SIG-M5 treated with dmso at 0.1 percent for 504 hours (cell line): ENCODE results near the gene SV2A.
"Not testable (repeated sequence)": the region's sequence is repeated elsewhere in the genome, so short reads cannot be mapped to it uniquely, and the experiment has no call there.

ENCODE experiments used
- DNase-seq: peaks from one replicate; lab custom pipeline; 2025; ENCODE audit not compliant: unreplicated experiment; lab: John Stamatoyannopoulos, UW

The SV2A gene, protein sequence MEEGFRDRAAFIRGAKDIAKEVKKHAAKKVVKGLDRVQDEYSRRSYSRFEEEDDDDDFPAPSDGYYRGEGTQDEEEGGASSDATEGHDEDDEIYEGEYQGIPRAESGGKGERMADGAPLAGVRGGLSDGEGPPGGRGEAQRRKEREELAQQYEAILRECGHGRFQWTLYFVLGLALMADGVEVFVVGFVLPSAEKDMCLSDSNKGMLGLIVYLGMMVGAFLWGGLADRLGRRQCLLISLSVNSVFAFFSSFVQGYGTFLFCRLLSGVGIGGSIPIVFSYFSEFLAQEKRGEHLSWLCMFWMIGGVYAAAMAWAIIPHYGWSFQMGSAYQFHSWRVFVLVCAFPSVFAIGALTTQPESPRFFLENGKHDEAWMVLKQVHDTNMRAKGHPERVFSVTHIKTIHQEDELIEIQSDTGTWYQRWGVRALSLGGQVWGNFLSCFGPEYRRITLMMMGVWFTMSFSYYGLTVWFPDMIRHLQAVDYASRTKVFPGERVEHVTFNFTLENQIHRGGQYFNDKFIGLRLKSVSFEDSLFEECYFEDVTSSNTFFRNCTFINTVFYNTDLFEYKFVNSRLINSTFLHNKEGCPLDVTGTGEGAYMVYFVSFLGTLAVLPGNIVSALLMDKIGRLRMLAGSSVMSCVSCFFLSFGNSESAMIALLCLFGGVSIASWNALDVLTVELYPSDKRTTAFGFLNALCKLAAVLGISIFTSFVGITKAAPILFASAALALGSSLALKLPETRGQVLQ

DNA sequence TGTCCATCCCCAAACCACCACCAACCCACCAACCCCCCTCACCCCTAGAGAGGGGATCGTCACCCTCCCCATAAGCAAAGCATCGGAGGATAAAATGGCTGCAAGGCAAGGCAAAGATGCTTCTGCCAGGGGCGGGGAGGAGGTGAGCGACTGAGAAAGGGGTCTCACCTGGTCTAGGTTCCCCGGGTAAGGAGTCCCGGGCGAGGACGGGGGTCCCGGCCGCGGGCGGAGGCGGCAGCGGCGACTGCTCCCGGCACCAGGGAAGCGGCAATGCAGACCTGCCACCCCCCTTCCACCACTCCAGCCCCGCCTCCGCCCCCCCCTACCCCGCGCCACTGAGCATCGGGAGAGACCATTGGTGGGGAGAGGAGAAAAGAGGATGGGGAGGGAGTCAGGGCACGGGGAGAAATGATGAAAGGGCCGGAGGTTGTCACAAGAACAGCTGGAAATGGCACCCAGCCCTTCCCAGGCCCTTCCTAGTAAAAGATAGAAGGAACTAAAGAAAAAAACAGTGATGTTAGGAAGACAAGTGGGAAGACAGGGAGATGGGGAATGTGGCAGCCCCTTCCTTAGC, at the start of gene SV2A:
Gene SV2A (minus strand): TSS at position 274 of the 574 bp plus-strand sequence. CDS start 4,004 bp downstream, outside the sequence.
- DNase-seq, result peak; percentile 57

GRCh38 chr1:149967041-149967440, 49.4 kb upstream of the SV2A start:
- no peak for DNase-seq

- no peak for DNase-seq
Measured at GRCh38 chr1:149966405-149966804, 48.8 kb upstream of the SV2A start.

GRCh38 chr1:149965440-149965839, 47.8 kb upstream of the SV2A start:
- no peak for DNase-seq

DNA sequence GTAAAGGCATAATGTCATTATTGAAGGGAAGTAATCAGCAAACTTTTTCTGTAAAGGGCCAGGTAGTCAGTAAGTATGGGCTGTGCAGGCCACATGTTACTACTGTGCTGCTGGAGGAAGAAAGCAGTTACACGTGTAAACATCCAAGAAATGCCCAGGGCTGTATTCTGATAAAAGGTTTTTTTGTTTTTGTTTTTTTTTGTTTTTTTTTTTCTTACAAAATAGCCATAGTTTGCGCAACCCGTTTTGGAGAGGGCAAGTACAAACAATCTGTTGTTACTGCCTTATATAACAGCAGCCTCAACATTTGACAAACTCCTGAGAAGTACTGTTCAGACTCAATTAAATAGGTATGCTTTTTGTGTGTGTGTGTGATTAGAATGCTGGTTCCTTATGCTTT, 45.7 kb upstream of the SV2A start:
- no peak for DNase-seq

GRCh38 chr1:149962736-149963135, 45.1 kb upstream of the SV2A start:
- DNase-seq, result no peak

DNA sequence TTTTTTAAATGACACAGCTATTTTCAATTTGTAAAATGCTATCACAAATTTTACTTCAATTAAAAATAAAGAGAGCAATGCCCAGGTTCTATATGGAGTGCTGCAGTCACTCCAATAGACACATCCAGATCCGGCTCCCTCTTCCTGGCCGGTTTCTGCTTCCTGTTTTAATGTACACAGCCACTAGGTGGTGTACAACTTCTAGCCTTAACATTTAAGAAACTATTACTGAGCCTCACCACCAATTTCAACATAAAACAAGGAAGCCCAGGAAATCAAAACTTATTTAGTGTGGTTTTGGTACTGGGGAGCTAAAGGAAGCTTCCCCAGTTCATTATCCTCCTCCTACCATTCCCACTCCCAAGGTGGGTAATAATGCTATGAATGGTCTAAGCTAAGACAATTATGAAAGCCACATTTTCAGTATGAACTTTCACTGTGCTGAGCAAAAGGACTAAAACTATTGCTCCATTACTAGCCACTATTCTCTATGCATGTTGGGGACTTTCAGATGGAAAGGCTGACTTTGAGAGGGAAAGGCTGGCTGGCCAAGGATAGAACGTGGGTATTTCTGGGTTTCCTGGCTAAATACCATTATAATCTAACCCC, 44.5 kb upstream of the SV2A start:
- DNase-seq, result peak; percentile 92

DNA sequence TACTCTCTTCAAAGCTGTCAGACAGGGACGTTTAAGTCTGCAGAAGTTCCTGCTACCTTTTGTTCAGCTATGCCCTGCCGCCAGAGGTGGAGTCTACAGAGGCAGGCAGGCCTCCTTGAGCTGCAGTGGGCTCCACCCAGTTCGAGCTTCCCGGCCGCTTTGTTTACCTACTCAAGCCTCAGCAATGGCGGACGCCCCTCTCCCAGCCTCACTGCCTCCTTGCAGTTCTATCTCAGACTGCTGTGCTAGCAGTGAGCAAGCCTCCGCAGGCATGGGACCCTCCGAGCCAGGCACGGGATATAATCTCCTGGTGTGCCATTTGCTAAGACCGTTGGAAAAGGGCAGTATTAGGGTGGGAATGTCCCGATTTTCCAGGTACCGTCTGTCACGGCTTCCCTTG, 39.9 kb upstream of the SV2A start:
- DNase-seq, result not testable (repeated sequence)

- DNase-seq, result no peak
Measured at GRCh38 chr1:149949911-149950310, 32.3 kb upstream of the SV2A start.

DNA sequence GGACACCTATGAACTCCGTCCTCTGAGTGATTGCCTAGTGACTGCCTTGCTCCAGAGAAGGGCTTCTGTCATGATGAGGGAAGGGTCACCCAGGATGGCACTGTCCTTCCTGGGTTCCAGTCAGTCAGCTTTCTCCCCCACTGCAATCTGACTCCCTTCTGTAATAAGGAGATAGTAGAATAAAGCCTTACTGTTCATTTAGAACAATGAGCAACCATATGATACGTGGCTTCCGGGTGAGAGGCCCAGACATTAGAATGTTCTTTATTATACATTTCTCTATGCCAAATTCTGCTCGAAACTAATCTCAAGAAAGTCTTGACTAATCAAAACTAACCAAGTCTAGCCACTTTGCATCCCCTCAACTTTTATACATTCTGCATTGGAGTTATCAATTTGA, 27.6 kb upstream of the SV2A start:
- no peak for DNase-seq

DNA sequence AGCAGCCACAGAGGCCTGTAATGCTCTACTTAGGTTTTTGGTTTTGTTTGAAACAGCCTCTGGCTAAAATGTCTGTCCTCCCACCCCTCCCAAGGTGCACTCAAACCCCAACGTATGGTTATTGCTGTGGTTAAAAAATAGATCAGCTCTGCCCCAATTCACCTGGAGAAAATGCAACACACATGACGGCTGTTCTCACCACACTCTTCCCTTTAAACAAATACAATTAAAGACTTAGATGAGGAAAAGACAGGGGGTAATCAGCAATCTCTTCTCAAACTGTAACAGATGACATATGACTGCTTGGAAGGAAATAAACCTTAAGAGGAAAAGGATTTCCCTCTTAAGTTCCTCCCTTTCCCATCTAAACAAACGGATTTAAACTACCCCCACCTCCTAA, 25.2 kb upstream of the SV2A start:
- DNase-seq, result no peak

- DNase-seq, result no peak
Measured at GRCh38 chr1:149942207-149942606, 24.6 kb upstream of the SV2A start.

- no peak for DNase-seq
Measured at GRCh38 chr1:149940427-149940826, 22.8 kb upstream of the SV2A start.

DNA sequence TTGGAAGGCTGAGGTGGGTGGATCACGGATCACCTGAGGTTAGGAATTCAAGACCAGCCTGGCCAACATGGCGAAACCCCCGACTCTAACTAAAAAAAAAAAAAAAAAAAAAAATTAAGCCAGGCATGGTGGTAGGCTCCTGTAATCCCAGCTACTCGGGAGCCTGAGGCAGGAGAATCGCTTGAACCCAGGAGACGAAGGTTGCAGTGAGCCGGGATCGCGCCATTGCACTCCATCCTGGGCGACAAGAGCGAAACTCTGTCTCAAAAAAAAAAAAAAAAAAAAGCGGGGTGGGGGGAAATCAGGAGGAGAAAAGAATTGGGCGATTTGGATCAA, 21.0 kb upstream of the SV2A start:
- not testable (repeated sequence) for DNase-seq

- DNase-seq, result no peak
Measured at GRCh38 chr1:149937759-149938158, 20.1 kb upstream of the SV2A start.

DNA sequence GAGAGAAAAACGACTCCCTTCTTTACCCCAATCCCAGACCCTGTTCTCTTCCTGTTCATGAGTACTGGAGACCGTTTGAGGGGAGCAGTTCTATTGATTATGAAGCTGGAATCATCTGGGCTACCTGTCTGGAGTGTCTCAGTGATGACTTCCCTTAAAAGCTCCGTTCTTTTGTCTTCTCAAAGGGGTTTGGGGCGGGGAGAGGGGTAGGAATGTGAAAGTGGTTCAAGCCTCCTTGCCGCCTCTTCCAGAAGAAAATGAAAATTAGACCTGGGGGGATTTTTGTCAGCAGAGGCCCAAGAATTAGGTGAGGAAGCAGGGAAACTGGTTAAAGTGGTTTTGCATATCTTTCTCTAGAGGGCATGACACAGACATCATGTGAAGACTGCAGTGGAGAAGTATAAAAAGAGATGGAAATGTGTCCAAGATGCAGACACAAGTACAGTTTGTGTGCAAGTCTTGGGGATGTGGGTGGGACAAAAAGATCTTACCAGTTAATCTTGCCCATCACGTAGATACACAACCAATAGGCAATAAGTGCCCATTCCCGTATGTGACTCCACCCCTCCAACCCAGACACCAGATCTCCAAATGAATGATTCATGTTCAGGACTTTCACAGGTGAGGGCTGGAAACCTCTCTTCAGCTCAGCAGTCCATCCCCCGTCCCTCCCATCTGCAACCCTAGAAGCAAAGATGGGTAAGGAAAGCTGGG, 19.5 kb upstream of the SV2A start:
- DNase-seq, result peak; percentile 67

DNA sequence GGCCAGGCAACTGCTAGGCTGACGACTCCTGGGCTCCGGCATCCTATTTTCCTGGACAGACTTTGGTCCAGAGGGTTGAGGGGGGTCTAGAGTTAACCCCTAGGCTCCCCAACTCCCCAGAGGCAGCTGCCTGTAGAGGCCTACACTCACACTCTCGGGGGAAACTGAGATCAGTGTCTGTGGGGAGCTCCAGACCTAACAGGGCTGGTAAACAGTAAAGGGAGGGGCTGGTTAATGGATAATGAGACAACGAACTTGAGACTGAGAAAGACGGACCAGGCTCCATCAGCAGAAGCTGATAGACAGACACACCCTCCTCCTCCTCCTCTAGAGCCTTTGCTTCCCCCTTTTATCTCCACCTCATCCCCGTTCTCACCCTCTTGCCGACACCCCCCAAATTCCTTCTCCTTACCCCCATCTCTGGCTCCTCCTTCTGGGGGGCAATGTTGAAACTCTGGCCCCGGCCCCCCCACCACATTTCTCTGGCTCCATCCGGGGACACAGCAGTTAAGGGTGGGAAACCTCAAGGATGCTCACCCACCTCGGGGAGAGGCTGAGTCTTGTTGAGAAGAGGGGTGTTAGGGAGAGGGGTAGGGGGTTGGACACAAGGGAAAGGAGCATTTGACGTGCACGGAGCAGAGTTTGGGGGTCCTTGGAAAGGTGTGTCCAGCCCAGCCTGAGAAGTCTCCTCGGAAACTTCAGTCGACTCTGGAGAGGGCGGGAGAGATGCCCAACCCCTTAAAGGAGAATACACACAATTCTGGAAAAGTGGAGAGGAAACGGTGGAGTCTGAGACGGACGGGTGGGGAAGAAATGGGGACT, 18.7 kb upstream of the SV2A start, which contains the start of gene MTMR11:
Gene MTMR11 (minus strand): TSS at position 710 of the 822 bp plus-strand sequence. CDS start 232 bp downstream, at position 478.
- DNase-seq, result no peak

GRCh38 chr1:149934356-149934755, 16.7 kb upstream of the SV2A start:
- no peak for DNase-seq

DNA sequence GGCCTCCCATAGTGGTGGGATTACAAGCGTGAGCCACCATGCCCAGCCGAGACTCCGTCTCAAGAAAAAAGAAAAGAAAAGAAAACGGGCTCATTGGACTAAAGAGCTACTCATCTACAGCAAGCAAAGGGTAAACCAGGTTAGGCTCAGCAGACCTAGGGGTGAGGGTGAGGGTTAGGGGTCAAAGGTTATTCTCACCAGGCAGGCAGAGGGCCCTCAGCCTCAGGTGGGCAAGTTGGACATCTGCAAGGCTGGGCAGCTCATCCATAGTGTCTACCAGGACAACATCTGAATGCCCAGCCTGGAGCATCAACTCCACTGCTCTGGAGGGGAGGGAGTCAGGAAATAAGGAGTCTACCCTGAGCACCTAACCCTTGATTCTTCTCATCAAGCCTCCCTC, 15.6 kb upstream of the SV2A start:
- DNase-seq, result no peak

DNA sequence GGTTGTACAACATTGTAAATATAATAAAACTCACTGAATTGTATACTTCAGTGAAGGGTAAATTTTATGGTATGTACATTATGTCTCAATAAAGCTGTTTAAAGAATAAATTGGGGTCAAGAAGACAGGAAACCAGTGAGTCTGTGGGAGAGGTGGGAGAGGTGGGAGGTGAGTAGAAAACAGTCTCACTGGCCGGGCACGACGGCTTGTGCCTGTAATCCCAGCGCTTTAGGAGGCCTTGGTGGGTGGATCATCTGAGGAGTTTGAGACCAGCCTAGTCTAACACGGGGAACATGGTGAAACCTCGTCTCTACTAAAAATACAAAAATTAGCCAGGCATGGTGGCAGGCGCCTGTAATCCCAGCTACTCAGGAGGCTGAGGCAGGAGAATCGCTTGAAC, 14.8 kb upstream of the SV2A start:
- no peak for DNase-seq
